WTC11 (cell line): Measurements from ENCODE around the gene GBA2.

ENCODE experiments used
- CREM ChIP-seq: sonication (generic); formaldehyde crosslinking; IDR thresholded peaks from 2 replicates; pipeline ENCODE4 v1.8.1; 2022; ENCODE audit warnings: mild to moderate bottlenecking, missing genetic modification reagents, moderate library complexity
- CTCF ChIP-seq: fragments of 200-600 bp; IDR thresholded peaks from 2 replicates; pipeline ENCODE4 v1.8.0; 2022; ENCODE audit warnings: antibody characterized with exemption
- MAX ChIP-seq: sonication (generic); formaldehyde crosslinking; IDR thresholded peaks from 2 replicates; pipeline ENCODE4 v1.8.0; 2022; ENCODE audit warnings: mild to moderate bottlenecking, missing genetic modification reagents
- MLX ChIP-seq: sonication (generic); formaldehyde crosslinking; IDR thresholded peaks from 2 replicates; pipeline ENCODE4 v1.8.1; 2023; ENCODE audit warnings: mild to moderate bottlenecking, missing genetic modification reagents, moderate library complexity
- SMAD4 ChIP-seq: sonication (generic); formaldehyde crosslinking; IDR thresholded peaks from 2 replicates; pipeline ENCODE4 v1.8.0; 2022; ENCODE audit warnings: mild to moderate bottlenecking, missing genetic modification reagents
- SP1 ChIP-seq: sonication (generic); formaldehyde crosslinking; conservative IDR thresholded peaks from 2 replicates; pipeline ENCODE4 v1.8.1; 2022; ENCODE audit warnings: missing genetic modification reagents
- TEAD4 ChIP-seq: sonication (generic); formaldehyde crosslinking; IDR thresholded peaks from 2 replicates; pipeline ENCODE4 v1.8.0; 2022; ENCODE audit warnings: mild to moderate bottlenecking, missing genetic modification reagents
- TF ChIP-seq, protein P1 (sequence below): sonication (generic); formaldehyde crosslinking; conservative IDR thresholded peaks from 2 replicates; pipeline ENCODE4 v1.8.1; 2022; ENCODE audit warnings: mild to moderate bottlenecking, missing genetic modification reagents
- TF ChIP-seq, protein P2 (sequence below): sonication (generic); formaldehyde crosslinking; IDR thresholded peaks from 2 replicates; pipeline ENCODE4 v1.8.0; 2023; ENCODE audit warnings: mild to moderate bottlenecking, missing genetic modification reagents
- TF ChIP-seq, protein P3 (sequence below): sonication (generic); formaldehyde crosslinking; IDR thresholded peaks from 2 replicates; pipeline ENCODE4 v1.8.1; 2022; ENCODE audit warnings: mild to moderate bottlenecking, missing genetic modification reagents, moderate library complexity, borderline replicate concordance

GRCh38 chr9:35690294-35690613 lies 58.8 kb downstream of the GBA2 start:
- TF ChIP-seq CTCF (no peak), CREM (CRISPR knock-in tag) (no peak), SMAD4 (CRISPR knock-in tag) (no peak), MAX (CRISPR knock-in tag) (no peak), TEAD4 (no peak), MLX (CRISPR knock-in tag) (no peak), SP1 (CRISPR knock-in tag) (no peak)
- TF ChIP-seq, protein P1, sequence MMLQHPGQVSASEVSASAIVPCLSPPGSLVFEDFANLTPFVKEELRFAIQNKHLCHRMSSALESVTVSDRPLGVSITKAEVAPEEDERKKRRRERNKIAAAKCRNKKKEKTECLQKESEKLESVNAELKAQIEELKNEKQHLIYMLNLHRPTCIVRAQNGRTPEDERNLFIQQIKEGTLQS, result no peak
- TF ChIP-seq, protein P2, sequence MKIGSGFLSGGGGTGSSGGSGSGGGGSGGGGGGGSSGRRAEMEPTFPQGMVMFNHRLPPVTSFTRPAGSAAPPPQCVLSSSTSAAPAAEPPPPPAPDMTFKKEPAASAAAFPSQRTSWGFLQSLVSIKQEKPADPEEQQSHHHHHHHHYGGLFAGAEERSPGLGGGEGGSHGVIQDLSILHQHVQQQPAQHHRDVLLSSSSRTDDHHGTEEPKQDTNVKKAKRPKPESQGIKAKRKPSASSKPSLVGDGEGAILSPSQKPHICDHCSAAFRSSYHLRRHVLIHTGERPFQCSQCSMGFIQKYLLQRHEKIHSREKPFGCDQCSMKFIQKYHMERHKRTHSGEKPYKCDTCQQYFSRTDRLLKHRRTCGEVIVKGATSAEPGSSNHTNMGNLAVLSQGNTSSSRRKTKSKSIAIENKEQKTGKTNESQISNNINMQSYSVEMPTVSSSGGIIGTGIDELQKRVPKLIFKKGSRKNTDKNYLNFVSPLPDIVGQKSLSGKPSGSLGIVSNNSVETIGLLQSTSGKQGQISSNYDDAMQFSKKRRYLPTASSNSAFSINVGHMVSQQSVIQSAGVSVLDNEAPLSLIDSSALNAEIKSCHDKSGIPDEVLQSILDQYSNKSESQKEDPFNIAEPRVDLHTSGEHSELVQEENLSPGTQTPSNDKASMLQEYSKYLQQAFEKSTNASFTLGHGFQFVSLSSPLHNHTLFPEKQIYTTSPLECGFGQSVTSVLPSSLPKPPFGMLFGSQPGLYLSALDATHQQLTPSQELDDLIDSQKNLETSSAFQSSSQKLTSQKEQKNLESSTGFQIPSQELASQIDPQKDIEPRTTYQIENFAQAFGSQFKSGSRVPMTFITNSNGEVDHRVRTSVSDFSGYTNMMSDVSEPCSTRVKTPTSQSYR (CRISPR knock-in tag), result no peak
- TF ChIP-seq, protein P3, sequence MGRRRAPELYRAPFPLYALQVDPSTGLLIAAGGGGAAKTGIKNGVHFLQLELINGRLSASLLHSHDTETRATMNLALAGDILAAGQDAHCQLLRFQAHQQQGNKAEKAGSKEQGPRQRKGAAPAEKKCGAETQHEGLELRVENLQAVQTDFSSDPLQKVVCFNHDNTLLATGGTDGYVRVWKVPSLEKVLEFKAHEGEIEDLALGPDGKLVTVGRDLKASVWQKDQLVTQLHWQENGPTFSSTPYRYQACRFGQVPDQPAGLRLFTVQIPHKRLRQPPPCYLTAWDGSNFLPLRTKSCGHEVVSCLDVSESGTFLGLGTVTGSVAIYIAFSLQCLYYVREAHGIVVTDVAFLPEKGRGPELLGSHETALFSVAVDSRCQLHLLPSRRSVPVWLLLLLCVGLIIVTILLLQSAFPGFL (CRISPR knock-in tag), result no peak
